HG02852 (cell line): ENCODE measurements around the gene GIMAP6.
"Not testable (repeated sequence)": the region's sequence is repeated elsewhere in the genome, so short reads cannot be mapped to it uniquely, and the experiment has no call there.

Experiments used
- ATAC-seq: cut with Tn5 transposase; IDR thresholded peaks from one replicate; pipeline ENCODE4 v1.9.1; 2021; ENCODE audit warnings: mild to moderate bottlenecking, moderate library complexity; ENCODE audit not compliant: unreplicated experiment

Gene GIMAP6

GRCh38 chr7:150648353-150649079 lies 16.3 kb upstream of the GIMAP6 start:
- ATAC-seq = no peak

GRCh38 chr7:150645259-150646020 lies 13.3 kb upstream of the GIMAP6 start:
- ATAC-seq = no peak

DNA sequence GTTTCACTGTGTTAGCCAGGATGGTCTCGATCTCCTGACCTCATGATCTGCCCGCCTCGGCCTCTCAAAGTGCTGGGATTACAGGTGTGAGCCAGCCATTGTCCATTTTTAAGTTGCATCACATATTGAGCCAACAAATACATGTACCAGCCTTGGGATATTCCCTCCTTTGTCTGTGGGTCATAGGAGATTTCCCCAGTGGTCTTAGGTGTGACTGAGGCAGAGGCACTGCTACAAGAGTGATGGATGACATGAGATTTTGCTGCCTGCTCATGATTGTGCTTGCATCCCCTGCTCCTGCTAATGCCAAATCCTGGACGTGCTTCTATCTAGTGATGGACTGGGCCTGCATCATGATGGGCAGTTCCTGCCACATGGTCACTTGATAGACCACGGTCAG lies 10.7 kb upstream of the GIMAP6 start:
- no peak for ATAC-seq

- ATAC-seq = no peak
Observed at GRCh38 chr7:150641854-150642253, 9.7 kb upstream of the GIMAP6 start.

- ATAC-seq = no peak
Observed at GRCh38 chr7:150633926-150634325, 1.7 kb upstream of the GIMAP6 start.

DNA sequence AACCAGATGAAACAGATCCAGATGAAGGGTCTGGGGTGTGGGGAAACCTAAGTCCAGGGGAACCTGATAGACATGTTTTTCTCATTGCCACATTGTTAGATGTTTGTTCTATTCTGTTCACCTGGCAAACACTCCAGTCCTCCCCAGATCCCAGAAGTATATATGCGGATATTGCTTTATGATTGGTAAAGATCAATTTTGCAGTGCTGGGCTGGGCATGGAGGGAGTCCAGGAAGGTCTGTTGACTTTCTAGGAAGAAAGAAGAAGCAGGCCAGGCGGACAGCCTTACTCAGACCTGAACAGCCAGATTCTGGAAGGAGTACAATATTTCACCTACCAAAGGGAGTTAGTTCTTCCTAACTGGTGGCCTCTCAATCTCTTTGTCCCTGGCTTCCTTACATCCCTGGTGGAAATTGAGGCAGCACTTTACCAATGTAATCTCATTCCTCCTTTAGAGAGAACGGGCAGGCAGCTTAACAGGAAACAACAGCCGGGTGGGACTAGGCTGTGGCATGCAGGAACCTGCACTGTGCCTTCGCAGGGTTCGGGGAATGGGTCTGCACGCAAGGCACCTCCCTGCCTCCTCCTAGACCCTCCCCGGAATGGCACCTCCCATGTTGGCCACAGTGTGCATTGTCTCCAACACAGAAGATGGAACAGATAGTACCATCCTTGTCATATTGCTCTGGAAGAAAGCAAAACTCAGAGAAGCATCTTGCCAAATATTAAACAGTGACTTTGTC lies 930 bp downstream of the GIMAP6 start:
- ATAC-seq = no peak

- no peak for ATAC-seq
Observed at GRCh38 chr7:150629347-150629746, 2.8 kb downstream of the GIMAP6 start.

DNA sequence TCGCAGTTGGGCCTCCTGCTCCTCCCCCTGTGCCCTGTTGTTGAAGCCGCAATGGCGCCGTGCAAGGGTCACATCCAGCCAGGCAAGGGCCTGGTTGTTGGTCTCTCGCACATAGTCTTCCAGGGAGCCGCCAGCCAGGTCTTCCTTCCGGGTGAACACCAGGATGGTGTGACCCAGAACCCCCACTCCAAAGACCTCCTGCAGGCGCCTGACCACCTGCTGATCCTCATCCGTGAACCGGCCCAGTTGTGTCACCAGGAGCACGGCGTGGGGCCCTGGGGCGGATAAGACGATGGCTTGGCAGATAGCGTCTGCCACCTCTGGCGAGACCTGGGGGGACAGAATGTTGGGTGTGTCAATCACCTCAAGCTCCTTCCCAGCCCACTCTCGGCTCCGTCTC lies 4.2 kb downstream of the GIMAP6 start:
- no peak for ATAC-seq

DNA sequence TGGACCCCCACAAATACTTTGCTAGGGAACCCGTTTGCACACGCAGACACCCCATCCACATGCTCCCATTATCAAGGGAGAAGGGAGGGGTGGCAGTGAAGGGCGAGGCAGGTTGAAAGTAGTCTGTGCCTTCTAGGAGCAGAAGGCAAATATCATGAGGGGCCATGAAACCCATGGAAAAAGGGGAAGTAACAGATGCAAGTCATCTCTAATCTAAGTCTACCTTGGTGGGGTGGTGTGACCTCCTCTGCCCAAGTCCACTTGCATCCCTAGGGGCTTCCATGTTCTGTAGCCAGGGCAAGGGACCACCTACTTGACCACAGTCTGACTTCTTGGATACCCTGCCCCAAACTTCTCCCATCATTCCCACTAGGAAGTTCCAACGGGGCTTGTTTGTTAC lies 5.5 kb downstream of the GIMAP6 start:
- ATAC-seq = no peak

DNA sequence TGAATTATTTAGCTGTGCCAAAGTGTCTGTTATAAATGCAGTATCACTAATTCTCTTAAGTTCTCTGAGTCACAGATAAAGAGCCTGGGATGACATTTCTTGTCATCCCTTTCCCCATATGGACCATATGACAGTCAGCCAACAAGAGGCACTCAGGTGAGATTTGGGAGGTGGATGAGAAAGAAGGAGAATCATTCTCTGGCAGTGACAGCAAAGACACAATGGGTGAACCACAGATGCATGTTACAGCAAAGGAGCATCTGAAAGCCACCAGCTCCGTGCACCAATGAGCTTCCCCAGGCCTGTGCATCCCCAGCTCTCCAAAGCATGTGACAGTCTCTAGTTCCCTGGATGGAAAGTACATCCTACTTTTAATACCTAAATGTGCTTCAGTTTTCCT lies 10.8 kb downstream of the GIMAP6 start:
- peak; percentile 50 for ATAC-seq

DNA sequence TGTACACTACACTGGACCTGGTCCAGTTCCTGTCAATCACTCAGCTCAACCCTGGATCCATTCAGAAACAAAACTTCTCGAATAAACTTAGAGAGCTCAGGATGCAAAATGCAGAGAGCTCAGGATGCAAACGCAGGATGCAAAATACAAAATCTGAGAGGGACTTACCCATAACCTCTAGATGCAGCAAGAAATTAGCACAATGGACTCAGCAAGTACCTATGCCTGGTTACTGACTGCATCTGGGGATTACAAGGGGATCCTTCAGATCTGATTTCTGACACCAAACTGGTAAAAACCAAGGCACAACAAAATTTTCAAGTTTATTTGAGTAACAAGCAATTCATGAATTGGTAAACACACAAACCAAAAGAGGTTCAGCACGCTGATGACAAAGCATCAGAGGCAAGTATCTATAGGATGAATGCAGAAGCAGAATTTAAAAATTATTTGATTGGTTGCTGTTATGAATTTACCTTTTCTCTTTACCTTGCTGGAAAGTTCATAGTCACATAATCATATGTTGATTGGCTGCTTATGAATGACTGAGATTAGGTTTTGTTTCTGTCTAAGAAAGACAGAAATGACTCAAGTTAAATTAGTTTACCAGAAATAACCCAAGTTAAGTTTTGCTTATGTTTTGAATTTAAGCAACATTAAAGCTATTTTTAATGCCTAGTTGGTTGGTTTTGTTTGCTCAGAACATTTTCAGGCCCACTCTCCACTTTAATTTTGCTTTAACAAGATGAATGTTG lies 11.4 kb downstream of the GIMAP6 start:
- peak; percentile 86 for ATAC-seq

- no peak for ATAC-seq
Observed at GRCh38 chr7:150620061-150620460, 12.1 kb downstream of the GIMAP6 start.

GRCh38 chr7:150615221-150615755 lies 16.9 kb downstream of the GIMAP6 start:
- ATAC-seq = not testable (repeated sequence)

DNA sequence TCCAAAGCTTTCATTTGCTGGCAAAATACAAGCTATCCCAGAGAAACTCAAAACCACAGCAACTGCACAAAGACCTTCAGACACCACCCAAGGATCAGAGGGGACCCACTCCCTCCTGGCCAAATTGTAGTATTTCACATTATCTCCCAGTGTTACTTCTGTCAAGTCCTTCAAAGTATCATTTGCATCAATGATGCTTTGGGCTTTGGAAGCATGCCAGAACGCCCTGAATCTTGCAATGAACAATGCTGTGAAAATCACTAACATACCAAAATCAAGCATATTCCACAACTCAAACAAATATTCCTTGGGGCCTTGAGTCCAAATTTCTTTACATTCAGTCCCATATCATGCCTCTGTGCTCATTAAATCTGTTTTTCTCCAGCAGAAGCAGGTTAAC lies 17.8 kb downstream of the GIMAP6 start:
- ATAC-seq = not testable (repeated sequence)

- ATAC-seq = no peak
Observed at GRCh38 chr7:150613880-150614279, 18.3 kb downstream of the GIMAP6 start.

- ATAC-seq = no peak
Observed at GRCh38 chr7:150612925-150613324, 19.3 kb downstream of the GIMAP6 start.

GRCh38 chr7:150610233-150610632 lies 22.0 kb downstream of the GIMAP6 start:
- no peak for ATAC-seq

DNA sequence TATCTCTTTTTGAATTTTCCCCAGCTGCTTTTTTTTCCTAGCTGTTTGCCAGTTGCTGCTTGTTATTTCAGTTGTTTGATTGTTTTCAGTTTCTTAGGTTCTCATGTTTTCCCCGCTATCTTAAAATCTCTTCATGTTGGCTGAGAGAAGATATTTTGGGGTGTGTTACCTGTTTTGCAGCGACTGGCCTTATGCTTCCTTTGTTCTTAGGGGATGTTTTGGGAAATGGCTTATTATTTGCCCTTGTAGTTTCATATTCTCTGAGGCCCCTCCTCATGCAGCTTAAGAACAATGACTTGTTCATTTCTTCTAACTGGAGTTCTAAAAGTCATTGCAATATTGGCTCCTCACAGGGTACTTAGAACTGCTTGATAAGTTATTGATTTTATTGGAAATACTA lies 28.6 kb downstream of the GIMAP6 start:
- ATAC-seq = not testable (repeated sequence)

GRCh38 chr7:150595361-150595760 lies 36.8 kb downstream of the GIMAP6 start:
- ATAC-seq = no peak

- no peak for ATAC-seq
Observed at GRCh38 chr7:150594805-150595204, 37.4 kb downstream of the GIMAP6 start.

- ATAC-seq = no peak
Observed at GRCh38 chr7:150587551-150587950, 44.6 kb downstream of the GIMAP6 start.
